Osteoblast (primary cell): ENCODE results near the gene SLC12A3. TPM values are rescaled to one million over a fixed set of nuclear protein-coding genes. Genes with fewer than 3 reads are reported as not detected.

Experiments
- DNase-seq: peaks from one replicate; pipeline ENCODE4 v3.0.0; 2011; ENCODE audit warnings: low spot score, mixed read lengths; ENCODE audit not compliant: insufficient read length; ENCODE audit errors: missing footprints
- H2AFZ ChIP-seq: 2 replicates; pipeline ENCODE4 v1.6.0; 2011; ENCODE audit warnings: mild to moderate bottlenecking, low read length
- H3K27ac ChIP-seq: 2 replicates; pipeline ENCODE4 v1.5.1; 2011; ENCODE audit warnings: mild to moderate bottlenecking, low read depth, low read length, moderate library complexity
- H3K27me3 ChIP-seq: 2 replicates; pipeline ENCODE4 v1.6.0; 2012; ENCODE audit warnings: mild to moderate bottlenecking, control low read depth, inconsistent platforms, low read length, moderate library complexity; ENCODE audit not compliant: insufficient read depth
- H3K36me3 ChIP-seq: 2 replicates; pipeline ENCODE4 v1.5.1; 2011; ENCODE audit warnings: mild to moderate bottlenecking, low read length, control low read depth, moderate library complexity; ENCODE audit not compliant: insufficient read depth
- H3K4me1 ChIP-seq: 2 replicates; pipeline ENCODE4 v1.5.1; 2011; ENCODE audit warnings: mild to moderate bottlenecking, low read length, control low read depth, moderate library complexity; ENCODE audit not compliant: insufficient read depth
- H3K4me2 ChIP-seq: 2 replicates; pipeline ENCODE4 v1.6.0; 2011; ENCODE audit warnings: mild to moderate bottlenecking, low read length; ENCODE audit not compliant: insufficient read depth
- H3K4me3 ChIP-seq: fragments of 200-600 bp; sonication (generic); 3 replicates; pipeline ENCODE4 v1.5.1; 2012; ENCODE audit warnings: mild to moderate bottlenecking, low read length, inconsistent platforms; ENCODE audit not compliant: insufficient read depth
- H3K79me2 ChIP-seq: 2 replicates; pipeline ENCODE4 v1.6.0; 2012; ENCODE audit warnings: mild to moderate bottlenecking, low read length, control low read depth, inconsistent platforms; ENCODE audit not compliant: insufficient read depth
- H3K9me3 ChIP-seq: 2 replicates; pipeline ENCODE4 v1.5.1; 2011; ENCODE audit warnings: low read depth, low read length, control low read depth
- H4K20me1 ChIP-seq: 2 replicates; pipeline ENCODE4 v1.6.0; 2012; ENCODE audit warnings: mild to moderate bottlenecking, low read length, control low read depth; ENCODE audit not compliant: insufficient read depth
- CTCF ChIP-seq: IDR thresholded peaks from 2 replicates; pipeline ENCODE4 v1.5.1; 2011; ENCODE audit warnings: mild to moderate bottlenecking, low read depth, low read length, moderate library complexity; ENCODE audit errors: extremely low read depth
- total RNA-seq: library from RNA; depleted of rRNA; stranded (reverse); fragments of >200 nt; gene quantifications from 2 replicates; pipeline ENCODE4 v1.2.3, GENCODE V29; 2012

SLC12A3 gene
- total RNA-seq, 1 donor = not detected

- H3K9me3 ChIP-seq = no peaks in the 10 kb centered on the region
- TF ChIP-seq CTCF = no peak
- H4K20me1 ChIP-seq = no peaks in the 10 kb centered on the region
- no peak overlapping the region for H2AFZ ChIP-seq
- peaks cover 3% of the 10 kb centered on the region for H3K27me3 ChIP-seq
- H3K4me2 ChIP-seq = no peak overlapping the region
- H3K4me3 ChIP-seq = no peak overlapping the region
- H3K27ac ChIP-seq = no peak overlapping the region
- DNase-seq = peak; percentile 62
- H3K4me1 ChIP-seq = no peaks in the 10 kb centered on the region
- H3K36me3 ChIP-seq = no peaks in the 10 kb centered on the region
- no peaks in the 10 kb centered on the region for H3K79me2 ChIP-seq
Observed at GRCh38 chr16:56892705-56893104, 27.7 kb downstream of the SLC12A3 start.

- DNase-seq = peak; percentile 31
- no peak overlapping the region for H2AFZ ChIP-seq
- no peaks in the 10 kb centered on the region for H3K79me2 ChIP-seq
- H3K4me3 ChIP-seq = no peak overlapping the region
- H4K20me1 ChIP-seq = no peaks in the 10 kb centered on the region
- peaks cover 3% of the 10 kb centered on the region for H3K27me3 ChIP-seq
- no peak overlapping the region for H3K4me2 ChIP-seq
- no peaks in the 10 kb centered on the region for H3K36me3 ChIP-seq
- no peaks in the 10 kb centered on the region for H3K9me3 ChIP-seq
- no peaks in the 10 kb centered on the region for H3K4me1 ChIP-seq
- H3K27ac ChIP-seq = no peak overlapping the region
- no peak for TF ChIP-seq CTCF
Observed at GRCh38 chr16:56894331-56894917, 29.4 kb downstream of the SLC12A3 start.

- H3K27ac ChIP-seq = no peak overlapping the region
- no peaks in the 10 kb centered on the region for H4K20me1 ChIP-seq
- no peak for TF ChIP-seq CTCF
- H2AFZ ChIP-seq = no peak overlapping the region
- peaks cover 4% of the 10 kb centered on the region for H3K27me3 ChIP-seq
- no peaks in the 10 kb centered on the region for H3K4me1 ChIP-seq
- H3K4me3 ChIP-seq = no peak overlapping the region
- H3K79me2 ChIP-seq = no peaks in the 10 kb centered on the region
- no peaks in the 10 kb centered on the region for H3K36me3 ChIP-seq
- DNase-seq = no peak
- H3K4me2 ChIP-seq = no peak overlapping the region
- no peaks in the 10 kb centered on the region for H3K9me3 ChIP-seq
Observed at GRCh38 chr16:56895813-56896212, 30.8 kb downstream of the SLC12A3 start.

GRCh38 chr16:56896244-56896643 is 31.2 kb downstream of the SLC12A3 start:
- Histone ChIP-seq H3K79me2 (no peaks in the 10 kb centered on the region), H3K4me2 (no peak overlapping the region), H3K27me3 (peaks cover 8% of the 10 kb centered on the region), H3K4me3 (no peak overlapping the region), H3K36me3 (no peaks in the 10 kb centered on the region), H3K4me1 (no peaks in the 10 kb centered on the region), H2AFZ (no peak overlapping the region), H3K27ac (no peak overlapping the region), H3K9me3 (no peaks in the 10 kb centered on the region), H4K20me1 (no peaks in the 10 kb centered on the region)
- no peak for DNase-seq
- TF ChIP-seq CTCF = no peak
